ENCODE results near the gene GNA14. TPM values are rescaled to one million over a fixed set of nuclear protein-coding genes. Genes with fewer than 3 reads are reported as not detected.
"Not testable (repeated sequence)": the region's sequence is repeated elsewhere in the genome, so short reads cannot be mapped to it uniquely, and the experiment has no call there.

GNA14 gene
- total RNA-seq, 2 donors from 2014 or later, result not detected

DNA sequence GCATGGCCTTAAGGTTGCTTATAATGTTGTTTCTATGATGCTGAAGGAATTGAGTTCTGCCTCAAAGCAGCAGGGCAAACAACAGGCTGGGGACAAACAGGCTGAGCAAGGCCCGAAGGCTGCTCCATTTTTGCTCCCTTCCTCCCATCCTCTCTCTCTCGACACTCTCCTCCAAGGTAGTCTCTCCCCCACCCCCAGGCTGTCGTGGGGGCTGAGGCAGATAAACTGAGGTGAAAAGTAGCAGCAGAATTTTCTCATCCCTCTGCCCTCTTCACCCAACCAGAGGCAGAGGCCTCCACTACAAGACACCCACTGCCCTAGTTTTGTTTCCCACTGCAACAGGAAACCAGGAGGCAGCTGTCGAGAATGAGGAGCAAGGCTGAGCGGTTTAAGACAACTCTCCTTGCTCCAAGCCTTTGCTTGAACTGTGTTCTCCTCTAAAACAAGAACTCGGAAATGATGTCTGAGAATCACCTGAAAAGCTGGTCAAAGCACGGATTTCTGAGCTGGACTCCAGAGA is 13.5 kb upstream of the GNA14 start:
- ATAC-seq (replicated peaks), result no peak
- H3K27me3 Mint-ChIP-seq, result peaks cover 4% of the 10 kb centered on the region
- H3K36me3 Mint-ChIP-seq (ENCODE audit: low read depth), result no peaks in the 10 kb centered on the region
- no peak overlapping the region for H3K4me3 Mint-ChIP-seq
- H3K4me1 Mint-ChIP-seq, result no peaks in the 10 kb centered on the region
- H3K9me3 Mint-ChIP-seq, result no peaks in the 10 kb centered on the region
- H3K27ac Mint-ChIP-seq, result no peak overlapping the region

- no peak overlapping the region for H3K4me3 Mint-ChIP-seq
- peaks cover 11% of the 10 kb centered on the region for H3K27me3 Mint-ChIP-seq
- no peaks in the 10 kb centered on the region for H3K36me3 Mint-ChIP-seq (ENCODE audit: low read depth)
- no peak for ATAC-seq (replicated peaks)
- no peaks in the 10 kb centered on the region for H3K4me1 Mint-ChIP-seq
- no peaks in the 10 kb centered on the region for H3K9me3 Mint-ChIP-seq
- H3K27ac Mint-ChIP-seq, result no peak overlapping the region
These were observed 11.8 kb upstream of the GNA14 start for GRCh38 chr9:77659926-77660325.

GRCh38 chr9:77651203-77651602 is 3.1 kb upstream of the GNA14 start:
- Mint-ChIP-seq H3K4me1 (peaks cover 4% of the 10 kb centered on the region), H3K27ac (no peak overlapping the region), H3K4me3 (no peak overlapping the region), H3K9me3 (no peaks in the 10 kb centered on the region), H3K36me3 (ENCODE audit: low read depth) (no peaks in the 10 kb centered on the region), H3K27me3 (peaks cover 27% of the 10 kb centered on the region)
- no peak for ATAC-seq (replicated peaks)

DNA sequence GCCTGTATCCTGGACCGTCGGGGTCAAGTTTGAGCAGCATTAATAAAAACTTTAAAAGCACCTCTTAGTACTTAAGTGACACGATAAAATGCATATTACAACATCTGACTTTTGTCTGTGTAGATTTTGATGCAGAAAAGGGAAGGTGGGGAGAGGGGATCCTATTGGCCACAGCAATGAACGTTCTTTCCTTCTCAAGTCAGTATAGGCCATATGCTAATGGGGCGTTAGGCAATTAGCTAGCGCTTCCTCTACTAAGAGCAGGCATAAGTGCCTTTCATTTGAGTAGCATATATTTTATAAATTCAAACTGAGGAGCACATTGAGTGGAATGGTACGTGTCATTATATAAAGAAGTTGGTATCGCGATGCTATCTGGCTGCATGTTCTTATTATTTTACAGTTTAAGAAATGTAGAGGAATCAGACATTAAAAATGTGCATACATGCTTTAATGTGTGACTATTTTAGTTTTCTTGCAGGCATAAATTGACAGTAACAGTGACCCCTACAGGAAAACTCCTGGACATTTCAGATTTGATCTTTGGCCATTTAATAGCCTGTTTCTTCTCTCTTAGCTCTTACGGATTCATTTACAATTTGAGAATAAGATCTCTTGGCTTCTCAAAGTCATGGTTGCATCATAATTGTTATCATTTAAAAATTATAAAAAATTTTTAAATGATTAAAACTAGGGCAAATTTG is 1.1 kb upstream of the GNA14 start:
- peaks cover 4% of the 10 kb centered on the region for H3K4me1 Mint-ChIP-seq
- H3K36me3 Mint-ChIP-seq (ENCODE audit: low read depth), result no peaks in the 10 kb centered on the region
- no peak overlapping the region for H3K27ac Mint-ChIP-seq
- no peaks in the 10 kb centered on the region for H3K9me3 Mint-ChIP-seq
- H3K27me3 Mint-ChIP-seq, result peaks cover 32% of the 10 kb centered on the region
- ATAC-seq (replicated peaks), result no peak
- peak overlapping the region; percentile 42 for H3K4me3 Mint-ChIP-seq

- ATAC-seq (replicated peaks), result no peak
- Mint-ChIP-seq H3K27ac (no peak overlapping the region), H3K36me3 (ENCODE audit: low read depth) (no peaks in the 10 kb centered on the region), H3K27me3 (peaks cover 32% of the 10 kb centered on the region), H3K4me3 (peak overlapping the region; percentile 42), H3K9me3 (no peaks in the 10 kb centered on the region), H3K4me1 (peaks cover 4% of the 10 kb centered on the region)
These were observed 572 bp downstream of the GNA14 start for GRCh38 chr9:77647267-77648233.

- Mint-ChIP-seq H3K4me3 (no peak overlapping the region), H3K4me1 (peaks cover 4% of the 10 kb centered on the region), H3K27me3 (peaks cover 26% of the 10 kb centered on the region), H3K9me3 (no peaks in the 10 kb centered on the region), H3K36me3 (ENCODE audit: low read depth) (no peaks in the 10 kb centered on the region), H3K27ac (no peak overlapping the region)
- ATAC-seq (replicated peaks), result no peak
These were observed 4.3 kb downstream of the GNA14 start for GRCh38 chr9:77643871-77644270.

- Mint-ChIP-seq H3K9me3 (no peaks in the 10 kb centered on the region), H3K4me1 (no peaks in the 10 kb centered on the region), H3K27ac (no peak overlapping the region), H3K27me3 (peaks cover 19% of the 10 kb centered on the region), H3K4me3 (no peak overlapping the region), H3K36me3 (ENCODE audit: low read depth) (no peaks in the 10 kb centered on the region)
- ATAC-seq (replicated peaks), result no peak
These were observed 7.2 kb downstream of the GNA14 start for GRCh38 chr9:77640741-77641580.

DNA sequence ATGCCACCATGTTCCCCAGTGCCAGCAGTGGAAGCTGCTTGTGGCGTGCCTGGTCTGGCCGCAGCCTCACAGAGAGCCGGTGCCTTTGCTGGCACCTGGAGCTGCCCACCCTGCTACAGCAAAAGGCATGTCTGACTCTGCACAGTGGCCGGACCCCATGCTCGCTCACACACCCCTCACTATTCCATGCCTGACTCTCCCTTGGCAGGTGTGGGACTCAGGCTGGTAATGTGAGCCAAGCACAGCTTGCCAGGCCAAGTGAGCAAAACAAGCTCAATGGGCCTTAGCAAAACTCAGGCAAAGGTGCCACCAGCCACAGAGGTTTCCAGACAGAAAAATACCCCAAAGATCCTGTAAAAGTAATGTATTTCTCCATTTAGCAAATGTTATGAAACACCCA is 15.5 kb downstream of the GNA14 start:
- no peaks in the 10 kb centered on the region for H3K9me3 Mint-ChIP-seq
- no peak overlapping the region for H3K4me3 Mint-ChIP-seq
- H3K4me1 Mint-ChIP-seq, result no peaks in the 10 kb centered on the region
- no peaks in the 10 kb centered on the region for H3K36me3 Mint-ChIP-seq (ENCODE audit: low read depth)
- no peaks in the 10 kb centered on the region for H3K27me3 Mint-ChIP-seq
- ATAC-seq (replicated peaks), result no peak
- no peak overlapping the region for H3K27ac Mint-ChIP-seq

DNA sequence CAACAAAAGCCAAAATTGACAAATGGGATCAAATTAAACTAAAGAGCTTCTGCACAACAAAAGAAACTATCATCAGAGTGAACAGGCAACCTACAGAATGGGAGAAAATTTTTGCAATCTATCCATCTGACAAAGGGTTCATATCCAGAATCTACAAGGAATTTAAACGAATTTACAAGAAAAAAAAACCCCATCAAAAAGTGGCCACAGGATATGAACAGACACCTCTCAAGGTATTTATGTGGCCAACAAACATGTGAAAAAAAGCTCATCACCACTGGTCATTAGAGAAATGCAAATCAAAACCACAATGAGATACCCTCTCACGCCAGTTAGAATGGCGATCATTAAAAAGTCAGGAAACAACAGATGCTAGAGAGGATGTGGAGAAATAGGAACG is 19.3 kb downstream of the GNA14 start:
- H3K4me3 Mint-ChIP-seq; H3K36me3 Mint-ChIP-seq (ENCODE audit: low read depth); H3K27ac Mint-ChIP-seq; H3K4me1 Mint-ChIP-seq; ATAC-seq (replicated peaks): not testable (repeated sequence)
- Mint-ChIP-seq H3K9me3 (peaks cover 18% of the 10 kb centered on the region), H3K27me3 (peaks cover 12% of the 10 kb centered on the region)

GRCh38 chr9:77616191-77616590 is 31.9 kb downstream of the GNA14 start:
- Mint-ChIP-seq H3K36me3 (ENCODE audit: low read depth) (no peaks in the 10 kb centered on the region), H3K9me3 (no peaks in the 10 kb centered on the region), H3K27me3 (no peaks in the 10 kb centered on the region), H3K4me1 (no peaks in the 10 kb centered on the region), H3K27ac (no peak overlapping the region), H3K4me3 (no peak overlapping the region)
- no peak for ATAC-seq (replicated peaks)

DNA sequence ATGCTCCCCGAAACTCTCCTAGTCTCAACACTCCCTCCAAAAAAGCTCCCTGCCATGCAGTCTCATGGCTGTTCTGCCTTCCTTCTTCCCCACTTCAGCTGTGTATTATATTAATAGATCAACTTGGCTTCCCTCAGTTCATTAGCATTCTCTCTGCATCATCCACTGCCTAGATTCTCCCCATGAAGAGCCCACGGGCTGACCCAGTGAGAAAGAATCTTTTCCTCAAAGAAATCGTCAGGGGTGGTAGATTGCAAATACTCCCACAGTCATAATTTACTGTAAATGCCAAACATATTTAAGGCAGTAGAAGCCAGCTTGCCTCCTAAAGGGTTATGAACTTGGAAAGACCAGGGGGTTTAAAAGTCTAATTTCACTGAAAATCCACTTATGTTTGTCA is 33.5 kb downstream of the GNA14 start:
- no peaks in the 10 kb centered on the region for H3K9me3 Mint-ChIP-seq
- no peak overlapping the region for H3K4me3 Mint-ChIP-seq
- H3K4me1 Mint-ChIP-seq, result no peaks in the 10 kb centered on the region
- no peak overlapping the region for H3K27ac Mint-ChIP-seq
- H3K36me3 Mint-ChIP-seq (ENCODE audit: low read depth), result no peaks in the 10 kb centered on the region
- ATAC-seq (replicated peaks), result no peak
- peaks cover 6% of the 10 kb centered on the region for H3K27me3 Mint-ChIP-seq

DNA sequence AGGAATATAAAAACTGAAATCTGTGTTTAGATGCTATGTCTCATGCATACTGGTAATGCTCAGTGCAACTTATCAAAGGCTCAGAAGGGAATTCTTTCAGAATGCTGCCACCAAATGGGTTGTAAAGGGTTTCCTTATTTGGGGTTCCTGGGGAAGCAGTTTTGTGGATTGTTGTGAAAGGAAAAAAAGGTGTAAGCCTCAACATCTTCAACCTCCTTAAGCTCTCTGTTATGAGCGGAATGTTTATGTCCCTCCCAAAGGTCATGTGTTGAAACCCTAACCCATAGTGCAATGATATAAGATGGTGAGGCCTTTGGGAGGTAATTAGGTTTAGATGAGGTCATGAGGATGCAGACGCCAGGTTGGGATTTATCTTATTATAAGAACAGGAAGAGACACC is 41.6 kb downstream of the GNA14 start:
- no peak overlapping the region for H3K27ac Mint-ChIP-seq
- no peak for ATAC-seq (replicated peaks)

GRCh38 chr9:77605449-77606220 is 42.5 kb downstream of the GNA14 start:
- H3K27ac Mint-ChIP-seq, result no peak overlapping the region
- no peaks in the 10 kb centered on the region for H3K36me3 Mint-ChIP-seq (ENCODE audit: low read depth)
- no peak for ATAC-seq (replicated peaks)
- H3K9me3 Mint-ChIP-seq, result no peaks in the 10 kb centered on the region
- peaks cover 27% of the 10 kb centered on the region for H3K27me3 Mint-ChIP-seq
- no peak overlapping the region for H3K4me3 Mint-ChIP-seq
- H3K4me1 Mint-ChIP-seq, result no peaks in the 10 kb centered on the region

More for the DNA sequence above, 41.6 kb downstream of the GNA14 start:
- no peaks in the 10 kb centered on the region for H3K4me1 Mint-ChIP-seq
- no peaks in the 10 kb centered on the region for H3K9me3 Mint-ChIP-seq
- no peaks in the 10 kb centered on the region for H3K36me3 Mint-ChIP-seq (ENCODE audit: low read depth)
- no peak overlapping the region for H3K4me3 Mint-ChIP-seq
- peaks cover 25% of the 10 kb centered on the region for H3K27me3 Mint-ChIP-seq

Data from activated T-helper 17 cell treated with anti-CD3 and anti-CD28 coated beads, Interleukin-2, amount 50 U/mL, for 72 hours (primary cell).